Measurements from ENCODE around the gene RBM15B. TPM values are rescaled to one million over a fixed set of nuclear protein-coding genes. Genes with fewer than 3 reads are reported as not detected.

The RBM15B gene
- total RNA-seq, 1 experiment from 2014 or later = 61.1 TPM

GRCh38 chr3:51353131-51353530 is 38.0 kb upstream of the RBM15B start:
- H3K9me3 ChIP-seq (ENCODE audit: control insufficient read depth, low read depth, low read length) = no peaks in the 10 kb centered on the region
- Mint-ChIP-seq H3K9me3 (no peaks in the 10 kb centered on the region), H3K27ac (no peak overlapping the region; a peak in 1 of 7 replicates), H3K4me3 (no peak overlapping the region), H3K36me3 (ENCODE audit: insufficient read depth in 1 of 3, low read depth in 3 of 3) (peaks cover 0 to 18% (median 0%) of the 10 kb centered on the region in 3 experiments; a peak in 2 of 7 replicates), H3K4me1 (peaks cover 0 to 7% of the 10 kb centered on the region in 2 experiments; a peak in 2 of 4 replicates), H3K27me3 (ENCODE audit: low read depth) (no peaks in the 10 kb centered on the region)
- TF ChIP-seq, protein P1, sequence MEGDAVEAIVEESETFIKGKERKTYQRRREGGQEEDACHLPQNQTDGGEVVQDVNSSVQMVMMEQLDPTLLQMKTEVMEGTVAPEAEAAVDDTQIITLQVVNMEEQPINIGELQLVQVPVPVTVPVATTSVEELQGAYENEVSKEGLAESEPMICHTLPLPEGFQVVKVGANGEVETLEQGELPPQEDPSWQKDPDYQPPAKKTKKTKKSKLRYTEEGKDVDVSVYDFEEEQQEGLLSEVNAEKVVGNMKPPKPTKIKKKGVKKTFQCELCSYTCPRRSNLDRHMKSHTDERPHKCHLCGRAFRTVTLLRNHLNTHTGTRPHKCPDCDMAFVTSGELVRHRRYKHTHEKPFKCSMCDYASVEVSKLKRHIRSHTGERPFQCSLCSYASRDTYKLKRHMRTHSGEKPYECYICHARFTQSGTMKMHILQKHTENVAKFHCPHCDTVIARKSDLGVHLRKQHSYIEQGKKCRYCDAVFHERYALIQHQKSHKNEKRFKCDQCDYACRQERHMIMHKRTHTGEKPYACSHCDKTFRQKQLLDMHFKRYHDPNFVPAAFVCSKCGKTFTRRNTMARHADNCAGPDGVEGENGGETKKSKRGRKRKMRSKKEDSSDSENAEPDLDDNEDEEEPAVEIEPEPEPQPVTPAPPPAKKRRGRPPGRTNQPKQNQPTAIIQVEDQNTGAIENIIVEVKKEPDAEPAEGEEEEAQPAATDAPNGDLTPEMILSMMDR (conservative IDR thresholded peaks at IDR 0.05) = no peak
- no peaks in the 10 kb centered on the region for H4K20me1 ChIP-seq (ENCODE audit: control insufficient read depth, insufficient read depth, insufficient read length)
- no peak overlapping the region for H4K8ac ChIP-seq (replicated peaks; ENCODE audit: insufficient read length, low read depth, low read length)
- no peak overlapping the region for H2AK5ac ChIP-seq (ENCODE audit: insufficient read length, low read length)
- H3K9ac ChIP-seq (ENCODE audit: extremely low read depth, insufficient read length, low read length) = no peak overlapping the region
- no peak overlapping the region for H3T11ph ChIP-seq (ENCODE audit: low read length)
- H4K5ac ChIP-seq (ENCODE audit: insufficient read length, low read depth, low read length) = no peak overlapping the region
- H3K27me3 ChIP-seq (ENCODE audit: insufficient read depth, low read length) = no peaks in the 10 kb centered on the region
- H3K4me2 ChIP-seq (ENCODE audit: insufficient read depth, insufficient read length, low read length) = no peak overlapping the region
- H3K23me2 ChIP-seq (ENCODE audit: insufficient read length, low read depth, low read length, poor library complexity, severe bottlenecking) = no peaks in the 10 kb centered on the region
- no peak overlapping the region for H2BK15ac ChIP-seq (ENCODE audit: low read depth, low read length)
- no peak overlapping the region for H3K23ac ChIP-seq (ENCODE audit: insufficient read length, low read depth, low read length)
- H3K18ac ChIP-seq (ENCODE audit: insufficient read length, low read depth, low read length) = no peak overlapping the region
- H3K56ac ChIP-seq (ENCODE audit: insufficient read length, low read depth, low read length) = no peak overlapping the region
- no peak overlapping the region for H2BK20ac ChIP-seq (ENCODE audit: low read depth, low read length, poor library complexity, severe bottlenecking)
- H4K91ac ChIP-seq (ENCODE audit: insufficient read length, low read depth, low read length) = no peak overlapping the region
- H3K4me1 ChIP-seq (ENCODE audit: insufficient read depth, low read length) = no peaks in the 10 kb centered on the region
- no CpG with 5 or more reads among the region's 4 CpGs for WGBS (ENCODE audit: extremely low coverage, insufficient read length, low lambda C conversion rate)
- no peak overlapping the region for H2BK120ac ChIP-seq (ENCODE audit: low read depth, low read length, poor library complexity, severe bottlenecking)
- no peak overlapping the region for H2BK5ac ChIP-seq (ENCODE audit: insufficient read length, low read length)
- no peaks in the 10 kb centered on the region for H3K79me1 ChIP-seq (ENCODE audit: insufficient read depth, low read depth, low read length, poor library complexity, severe bottlenecking)
- no peak overlapping the region for H3K14ac ChIP-seq (ENCODE audit: insufficient read depth, low read length)
- no peak overlapping the region for H2BK12ac ChIP-seq (ENCODE audit: insufficient read length, low read depth, low read length)
- H3K4ac ChIP-seq (ENCODE audit: low read depth, low read length) = no peak overlapping the region
- no peak overlapping the region for H2AFZ ChIP-seq (ENCODE audit: low read length)
- no peaks in the 10 kb centered on the region for H3K79me2 ChIP-seq (ENCODE audit: insufficient read depth, low read length)
- H3K27ac ChIP-seq (ENCODE audit: insufficient read length, low read depth, low read length) = no peak overlapping the region
- no peak for DNase-seq
